Esophagus (tissue), 2 donors: Measurements from ENCODE around the gene DDA1. TPM values are rescaled to one million over a fixed set of nuclear protein-coding genes. Genes with fewer than 3 reads are reported as not detected.
"Not testable (repeated sequence)": the region's sequence is repeated elsewhere in the genome, so short reads cannot be mapped to it uniquely, and the experiment has no call there.

Experiments
- H3K27ac ChIP-seq, 2 donors: one replicate each; pipeline ENCODE4 v1.5.1; 2013; ENCODE audit warnings: low read depth in 2 of 2, mild to moderate bottlenecking in 2 of 2, inconsistent platforms in 1 of 2, low read length in 1 of 2, moderate library complexity in 1 of 2
- H3K27me3 ChIP-seq, 2 donors: one replicate each; pipeline ENCODE4 v1.6.1; 2013; ENCODE audit warnings: low read length in 2 of 2, control low read depth in 1 of 2, mild to moderate bottlenecking in 1 of 2; ENCODE audit not compliant: insufficient read depth in 2 of 2, control insufficient read depth in 1 of 2
- H3K36me3 ChIP-seq, 2 donors: one replicate each; pipeline ENCODE4 v1.6.1; 2013; ENCODE audit warnings: low read length in 1 of 2; ENCODE audit not compliant: control insufficient read depth in 2 of 2, insufficient read depth in 2 of 2
- H3K4me1 ChIP-seq, 2 donors: one replicate each; pipeline ENCODE4 v1.6.1; 2013; ENCODE audit warnings: low read length in 1 of 2; ENCODE audit not compliant: control insufficient read depth in 2 of 2, insufficient read depth in 2 of 2
- H3K4me3 ChIP-seq, 2 donors: one replicate each; pipeline ENCODE4 v1.5.1; 2013; ENCODE audit warnings: low read length in 2 of 2, mild to moderate bottlenecking in 2 of 2, low read depth in 1 of 2, moderate library complexity in 1 of 2
- H3K9me3 ChIP-seq, 2 donors: one replicate each; pipeline ENCODE4 v1.6.1; 2013; ENCODE audit warnings: mild to moderate bottlenecking in 2 of 2, low read depth in 1 of 2, low read length in 1 of 2, moderate library complexity in 1 of 2; ENCODE audit not compliant: control insufficient read depth in 2 of 2, insufficient read depth in 1 of 2
- WGBS, 2 donors: extraction: QIAGEN DNeasy Blood & Tissue Kit; methylation state at CpG; one replicate each; pipeline ENCODE4 v1.1.7; 2013; 5-methylcytosine and 5-hydroxymethylcytosine counted together
- polyA plus RNA-seq, 2 donors: library from polyadenylated mRNA; stranded (reverse); fragments of 200-250 nt; gene quantifications; one replicate each; pipeline ENCODE4 v1.2.3, GENCODE V29; 2013
- donor health status: healthy with polysubstance abuse.
- donor health status: Bipolar disorder and iron deficiency.

Gene DDA1
- polyA plus RNA-seq, 2 donors, result 40.3 to 41.4 TPM

- no peaks in the 10 kb centered on the region for H3K36me3 ChIP-seq
- no peak overlapping the region for H3K27ac ChIP-seq
- no peaks in the 10 kb centered on the region for H3K27me3 ChIP-seq
- no peak overlapping the region for H3K4me3 ChIP-seq
- peaks cover 0 to 3% of the 10 kb centered on the region in 2 donors for H3K9me3 ChIP-seq
- WGBS, 2 donors, result 87 to 88% methylated on average over 45 of the region's 45 CpGs
- no peaks in the 10 kb centered on the region for H3K4me1 ChIP-seq
These were observed 42.6 kb downstream of the DDA1 start for GRCh38 chr19:17351815-17352435.

GRCh38 chr19:17352608-17353280, 43.4 kb downstream of the DDA1 start:
- H3K27ac ChIP-seq, result no peak overlapping the region
- no peak overlapping the region for H3K4me3 ChIP-seq
- H3K27me3 ChIP-seq, result no peaks in the 10 kb centered on the region
- H3K36me3 ChIP-seq, result no peaks in the 10 kb centered on the region
- H3K4me1 ChIP-seq, result no peaks in the 10 kb centered on the region
- WGBS, 2 donors, result 46 to 52% methylated on average over 14 of the region's 14 CpGs
- H3K9me3 ChIP-seq, result peaks cover 0 to 3% of the 10 kb centered on the region in 2 donors

GRCh38 chr19:17353386-17353785, 44.0 kb downstream of the DDA1 start:
- H3K36me3 ChIP-seq, result no peaks in the 10 kb centered on the region
- H3K27me3 ChIP-seq, result no peaks in the 10 kb centered on the region
- no peaks in the 10 kb centered on the region for H3K4me1 ChIP-seq
- peaks cover 0 to 3% of the 10 kb centered on the region in 2 donors for H3K9me3 ChIP-seq
- no peak overlapping the region for H3K4me3 ChIP-seq
- no peak overlapping the region for H3K27ac ChIP-seq
- WGBS, 2 donors, result 76 to 79% methylated on average over 8 of the region's 8 CpGs

- H3K27ac ChIP-seq, result no peak overlapping the region
- H3K36me3 ChIP-seq, result no peaks in the 10 kb centered on the region
- H3K4me3 ChIP-seq, result no peak overlapping the region
- no peaks in the 10 kb centered on the region for H3K27me3 ChIP-seq
- WGBS, 2 donors, result 82 to 87% methylated on average over 7 of the region's 7 CpGs
- no peaks in the 10 kb centered on the region for H3K9me3 ChIP-seq
- H3K4me1 ChIP-seq, result no peaks in the 10 kb centered on the region
These were observed 47.8 kb downstream of the DDA1 start for GRCh38 chr19:17357078-17357666.

DNA sequence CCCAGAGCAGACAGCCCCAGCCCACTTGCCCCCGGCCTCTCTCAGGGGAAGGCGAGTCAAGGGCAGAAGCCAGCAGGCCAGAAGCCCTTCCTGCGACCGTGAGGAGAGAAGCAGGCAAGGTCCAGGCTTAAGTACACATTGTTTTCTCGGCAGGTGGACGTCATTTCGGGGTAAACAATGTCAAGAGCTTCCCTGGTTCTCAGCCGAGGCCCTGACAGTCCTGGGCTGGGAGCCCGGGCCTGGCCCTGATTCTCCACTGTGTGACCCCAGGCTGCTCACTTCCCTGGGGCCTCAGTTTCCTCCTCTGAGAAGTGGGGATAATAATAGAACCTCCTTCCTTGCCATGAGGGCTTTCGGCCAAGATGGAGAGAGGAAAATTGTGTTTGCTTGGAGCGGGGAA, 48.4 kb downstream of the DDA1 start:
- Histone ChIP-seq H3K27ac (no peak overlapping the region), H3K36me3 (no peaks in the 10 kb centered on the region), H3K4me1 (no peaks in the 10 kb centered on the region), H3K9me3 (no peaks in the 10 kb centered on the region), H3K27me3 (no peaks in the 10 kb centered on the region), H3K4me3 (no peak overlapping the region)
- WGBS, 2 donors, result 44 to 60% methylated on average over 11 of the region's 11 CpGs

- 71 to 75% methylated on average over 7 of the region's 7 CpGs for WGBS, 2 donors
- no peak overlapping the region for H3K4me3 ChIP-seq
- no peaks in the 10 kb centered on the region for H3K27me3 ChIP-seq
- no peaks in the 10 kb centered on the region for H3K4me1 ChIP-seq
- no peaks in the 10 kb centered on the region for H3K9me3 ChIP-seq
- H3K36me3 ChIP-seq, result no peaks in the 10 kb centered on the region
- H3K27ac ChIP-seq, result no peak overlapping the region
These were observed 49.0 kb downstream of the DDA1 start for GRCh38 chr19:17358395-17358794.

- Histone ChIP-seq H3K4me3 (no peak overlapping the region), H3K9me3 (no peaks in the 10 kb centered on the region), H3K4me1 (no peaks in the 10 kb centered on the region), H3K27me3 (no peaks in the 10 kb centered on the region), H3K27ac (no peak overlapping the region), H3K36me3 (no peaks in the 10 kb centered on the region)
- 80 to 86% methylated on average over 6 of the region's 6 CpGs for WGBS, 2 donors
These were observed 50.8 kb downstream of the DDA1 start for GRCh38 chr19:17359905-17360800.

DNA sequence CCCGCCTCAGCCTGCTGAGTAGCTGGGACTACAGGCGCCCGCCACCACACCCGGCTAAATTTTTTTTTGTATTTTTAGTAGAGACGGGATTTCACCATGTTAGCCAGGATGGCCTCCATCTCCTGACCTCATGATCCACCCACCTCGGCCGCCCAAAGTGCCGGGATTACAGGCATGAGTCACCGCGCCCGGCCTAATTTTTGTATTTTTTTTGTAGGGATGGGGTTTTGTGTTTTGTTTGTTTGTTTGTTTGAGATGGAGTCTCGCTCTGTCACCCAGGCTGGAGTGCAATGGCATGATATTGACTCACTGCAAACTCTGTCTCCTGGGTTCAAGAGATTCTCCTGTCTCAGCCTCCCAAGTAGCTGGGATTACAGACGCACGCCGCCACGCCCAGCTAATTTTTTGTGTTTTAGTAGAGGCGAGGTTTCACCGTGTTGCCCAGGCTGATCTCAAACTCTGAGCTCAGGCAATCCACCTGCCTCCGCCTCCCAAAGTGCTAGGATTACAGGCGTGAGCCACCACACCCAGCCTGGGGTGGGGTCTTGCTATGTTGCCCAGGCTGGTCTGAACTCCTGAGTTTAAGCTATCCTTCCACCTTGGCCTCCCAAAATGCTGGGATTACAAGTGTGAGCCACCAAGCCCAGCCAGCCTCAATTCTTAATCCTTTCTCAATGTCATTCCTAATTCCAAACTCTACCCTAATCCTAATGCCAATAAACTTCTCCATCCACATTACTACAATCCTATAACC, 54.7 kb downstream of the DDA1 start:
- not testable (repeated sequence) for H3K36me3 ChIP-seq, H3K27me3 ChIP-seq, H3K4me3 ChIP-seq, H3K9me3 ChIP-seq, H3K27ac ChIP-seq, H3K4me1 ChIP-seq
- WGBS, 2 donors, result 85 to 86% methylated on average over 20 of the region's 20 CpGs

DNA sequence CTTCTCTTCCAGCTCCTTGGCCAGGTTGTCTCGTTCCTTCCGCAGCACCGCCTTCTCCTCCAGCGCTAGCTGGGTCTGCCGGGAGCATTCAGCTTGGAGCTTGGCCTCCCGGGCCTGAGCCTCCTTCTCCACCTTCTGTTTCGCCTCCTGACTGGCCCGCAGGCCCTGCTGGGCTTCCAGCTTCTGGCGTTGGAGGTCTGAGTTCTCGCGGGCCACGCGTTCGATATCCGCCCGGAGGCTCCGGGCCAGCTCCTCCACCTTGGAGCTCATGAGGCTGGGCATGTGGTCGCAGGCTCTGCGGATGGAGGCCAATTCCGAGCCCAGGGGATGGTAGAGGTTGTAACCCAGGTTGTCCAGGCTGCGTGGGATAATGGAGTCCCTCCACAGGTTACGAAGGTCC, 56.0 kb downstream of the DDA1 start:
- H3K9me3 ChIP-seq, result no peaks in the 10 kb centered on the region
- H3K4me3 ChIP-seq, result no peak overlapping the region
- H3K4me1 ChIP-seq, result no peaks in the 10 kb centered on the region
- 91 to 92% methylated on average over 22 of the region's 22 CpGs for WGBS, 2 donors
- no peaks in the 10 kb centered on the region for H3K36me3 ChIP-seq
- no peak overlapping the region for H3K27ac ChIP-seq
- H3K27me3 ChIP-seq, result no peaks in the 10 kb centered on the region
